ENCODE measurements around the gene CATSPER4.

The CATSPER4 gene

GRCh38 chr1:26158908-26159742 lies 31.3 kb upstream of the CATSPER4 start, which contains the start of gene FAM110D:
Gene FAM110D (plus strand): TSS chr1:26159079. CDS start chr1:26161292, 2,213 bp downstream.
- DNase-seq (ENCODE audit: low read depth) = no peak
- peaks cover 9% of the 10 kb centered on the region for H3K4me1 ChIP-seq (ENCODE audit: control insufficient read depth, insufficient read depth, low read length)
- no peaks in the 10 kb centered on the region for H3K36me3 ChIP-seq (ENCODE audit: control insufficient read depth, insufficient read depth, low read length, severe bottlenecking)
- H3K4me3 ChIP-seq (ENCODE audit: low read length) = no peak within 1 kb of the TSS
- no peak within 1 kb of the TSS for H3K9ac ChIP-seq (ENCODE audit: low read length)
- no peaks in the 10 kb centered on the region for H3K9me3 ChIP-seq (ENCODE audit: control insufficient read depth, low read length)
- H3K27me3 ChIP-seq (replicated peaks; ENCODE audit: control insufficient read depth, insufficient read depth, low read length) = peaks cover 62% of the 10 kb centered on the region

DNA sequence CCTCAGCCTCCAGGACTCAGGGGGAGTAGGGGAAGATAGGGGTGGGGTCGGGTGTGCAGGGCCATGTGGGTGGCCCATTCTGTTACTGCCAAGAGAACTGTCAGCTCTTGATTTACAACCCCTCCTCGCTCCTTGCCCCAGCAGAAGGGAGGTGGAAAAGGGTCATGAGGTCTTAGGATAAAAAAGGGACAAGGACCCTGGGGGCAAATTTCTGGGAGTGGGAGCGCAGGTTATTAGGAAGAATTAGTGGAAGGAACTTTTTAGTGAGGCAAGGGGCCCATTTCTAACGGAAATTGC lies 30.7 kb upstream of the CATSPER4 start:
- Histone ChIP-seq H3K36me3 (ENCODE audit: control insufficient read depth, insufficient read depth, low read length, severe bottlenecking) (no peaks in the 10 kb centered on the region), H3K9me3 (ENCODE audit: control insufficient read depth, low read length) (no peaks in the 10 kb centered on the region), H3K4me1 (ENCODE audit: control insufficient read depth, insufficient read depth, low read length) (peaks cover 9% of the 10 kb centered on the region), H3K27me3 (replicated peaks; ENCODE audit: control insufficient read depth, insufficient read depth, low read length) (peaks cover 58% of the 10 kb centered on the region), H3K9ac (ENCODE audit: low read length) (no peak overlapping the region), H3K4me3 (ENCODE audit: low read length) (no peak overlapping the region)
- no peak for DNase-seq (ENCODE audit: low read depth)

DNA sequence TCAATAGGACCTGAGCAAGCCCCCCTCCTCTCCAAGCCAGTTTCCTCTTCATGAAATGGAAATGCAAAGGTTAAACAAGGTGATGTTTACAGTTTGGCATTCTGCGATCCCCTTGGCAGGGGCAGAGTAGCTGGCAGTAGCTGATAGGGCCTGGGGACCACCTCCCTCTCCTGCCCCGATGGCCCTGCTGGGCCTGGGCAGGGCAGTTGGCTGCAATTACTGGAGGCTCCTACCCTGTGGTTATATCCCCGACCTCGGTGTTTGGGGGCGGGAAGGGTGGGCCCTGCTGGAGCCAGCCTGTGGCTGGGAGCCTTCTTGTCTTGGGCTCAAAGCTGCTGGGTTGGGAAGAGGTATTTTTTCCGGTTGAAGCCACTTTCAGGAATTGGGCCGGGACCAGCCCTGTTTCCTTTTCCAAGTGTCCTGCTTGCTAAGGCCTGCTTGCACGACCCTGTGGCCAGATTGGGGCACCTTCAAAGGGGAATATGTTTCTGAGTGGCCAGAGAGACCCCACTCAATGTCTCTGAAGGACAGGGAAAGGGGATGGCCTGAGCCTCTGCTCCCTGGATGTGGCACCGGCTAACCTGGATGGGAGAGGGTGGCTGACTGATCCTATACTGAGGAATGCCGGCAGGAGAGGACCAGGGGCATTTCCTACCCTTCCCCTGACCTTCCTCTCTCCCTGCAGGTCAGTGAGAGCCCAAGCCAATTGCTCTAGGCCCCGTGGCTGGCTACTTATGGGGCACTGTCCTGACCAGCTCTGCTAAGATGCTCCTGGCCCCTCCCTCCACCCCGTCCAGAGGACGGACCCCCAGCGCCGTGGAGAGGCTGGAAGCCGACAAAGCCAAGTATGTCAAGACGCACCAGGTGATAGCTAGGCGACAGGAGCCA lies 29.6 kb upstream of the CATSPER4 start:
- Histone ChIP-seq H3K27me3 (replicated peaks; ENCODE audit: control insufficient read depth, insufficient read depth, low read length) (peaks cover 48% of the 10 kb centered on the region), H3K9ac (ENCODE audit: low read length) (no peak overlapping the region), H3K36me3 (ENCODE audit: control insufficient read depth, insufficient read depth, low read length, severe bottlenecking) (no peaks in the 10 kb centered on the region), H3K9me3 (ENCODE audit: control insufficient read depth, low read length) (no peaks in the 10 kb centered on the region), H3K4me3 (ENCODE audit: low read length) (peak overlapping the region; percentile 60), H3K4me1 (ENCODE audit: control insufficient read depth, insufficient read depth, low read length) (peaks cover 9% of the 10 kb centered on the region)
- DNase-seq (ENCODE audit: low read depth) = no peak

DNA sequence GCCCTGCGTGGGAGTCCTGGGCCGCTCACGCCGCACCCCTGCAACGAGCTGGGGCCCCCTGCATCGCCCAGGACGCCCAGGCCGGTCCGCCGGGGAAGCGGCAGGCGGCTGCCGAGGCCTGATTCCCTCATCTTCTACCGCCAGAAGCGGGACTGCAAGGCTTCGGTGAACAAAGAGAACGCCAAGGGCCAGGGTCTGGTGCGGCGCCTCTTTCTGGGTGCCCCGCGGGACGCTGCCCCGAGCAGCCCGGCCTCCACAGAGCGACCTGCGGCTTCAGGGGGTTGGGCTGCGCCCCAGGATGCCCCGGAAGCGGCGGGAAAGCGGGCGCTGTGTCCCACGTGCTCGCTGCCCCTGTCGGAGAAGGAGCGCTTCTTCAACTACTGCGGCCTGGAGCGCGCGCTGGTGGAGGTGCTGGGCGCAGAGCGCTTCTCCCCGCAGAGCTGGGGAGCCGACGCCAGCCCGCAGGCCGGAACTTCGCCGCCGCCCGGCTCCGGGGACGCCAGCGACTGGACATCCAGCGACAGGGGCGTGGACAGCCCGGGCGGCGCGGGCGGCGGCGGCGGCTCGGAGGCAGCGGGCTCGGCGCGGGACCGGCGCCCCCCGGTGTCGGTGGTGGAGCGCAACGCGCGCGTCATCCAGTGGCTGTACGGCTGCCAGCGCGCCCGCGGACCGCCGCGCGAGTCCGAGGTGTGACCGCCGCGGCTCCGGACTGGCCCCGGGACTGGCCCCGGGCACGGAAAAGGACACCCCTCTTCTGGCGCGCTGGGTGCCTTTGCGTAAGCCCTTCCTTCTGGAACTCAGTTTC lies 28.8 kb upstream of the CATSPER4 start:
- no peaks in the 10 kb centered on the region for H3K36me3 ChIP-seq (ENCODE audit: control insufficient read depth, insufficient read depth, low read length, severe bottlenecking)
- H3K27me3 ChIP-seq (replicated peaks; ENCODE audit: control insufficient read depth, insufficient read depth, low read length) = peaks cover 39% of the 10 kb centered on the region
- DNase-seq (ENCODE audit: low read depth) = peak; percentile 77
- peak overlapping the region; percentile 60 for H3K4me3 ChIP-seq (ENCODE audit: low read length)
- peaks cover 9% of the 10 kb centered on the region for H3K4me1 ChIP-seq (ENCODE audit: control insufficient read depth, insufficient read depth, low read length)
- H3K9me3 ChIP-seq (ENCODE audit: control insufficient read depth, low read length) = no peaks in the 10 kb centered on the region
- no peak overlapping the region for H3K9ac ChIP-seq (ENCODE audit: low read length)

- Histone ChIP-seq H3K4me3 (ENCODE audit: low read length) (peak overlapping the region; percentile 60), H3K36me3 (ENCODE audit: control insufficient read depth, insufficient read depth, low read length, severe bottlenecking) (no peaks in the 10 kb centered on the region), H3K9me3 (ENCODE audit: control insufficient read depth, low read length) (no peaks in the 10 kb centered on the region), H3K9ac (ENCODE audit: low read length) (no peak overlapping the region), H3K4me1 (ENCODE audit: control insufficient read depth, insufficient read depth, low read length) (peaks cover 9% of the 10 kb centered on the region), H3K27me3 (replicated peaks; ENCODE audit: control insufficient read depth, insufficient read depth, low read length) (peaks cover 34% of the 10 kb centered on the region)
- DNase-seq (ENCODE audit: low read depth) = no peak
Measured at GRCh38 chr1:26162220-26162709, 28.1 kb upstream of the CATSPER4 start.

GRCh38 chr1:26163684-26164035 lies 26.7 kb upstream of the CATSPER4 start:
- no peak for DNase-seq (ENCODE audit: low read depth)
- no peak overlapping the region for H3K4me3 ChIP-seq (ENCODE audit: low read length)
- peaks cover 21% of the 10 kb centered on the region for H3K27me3 ChIP-seq (replicated peaks; ENCODE audit: control insufficient read depth, insufficient read depth, low read length)
- H3K4me1 ChIP-seq (ENCODE audit: control insufficient read depth, insufficient read depth, low read length) = peaks cover 9% of the 10 kb centered on the region
- no peaks in the 10 kb centered on the region for H3K36me3 ChIP-seq (ENCODE audit: control insufficient read depth, insufficient read depth, low read length, severe bottlenecking)
- no peaks in the 10 kb centered on the region for H3K9me3 ChIP-seq (ENCODE audit: control insufficient read depth, low read length)
- no peak overlapping the region for H3K9ac ChIP-seq (ENCODE audit: low read length)

- peak; percentile 76 for DNase-seq (ENCODE audit: low read depth)
- Histone ChIP-seq H3K4me1 (ENCODE audit: control insufficient read depth, insufficient read depth, low read length) (peaks cover 10% of the 10 kb centered on the region), H3K36me3 (ENCODE audit: control insufficient read depth, insufficient read depth, low read length, severe bottlenecking) (no peaks in the 10 kb centered on the region), H3K9me3 (ENCODE audit: control insufficient read depth, low read length) (no peaks in the 10 kb centered on the region), H3K4me3 (ENCODE audit: low read length) (peak overlapping the region; percentile 67), H3K9ac (ENCODE audit: low read length) (peak overlapping the region; percentile 34), H3K27me3 (replicated peaks; ENCODE audit: control insufficient read depth, insufficient read depth, low read length) (peaks cover 19% of the 10 kb centered on the region)
Measured at GRCh38 chr1:26164036-26164860, 26.2 kb upstream of the CATSPER4 start.

DNA sequence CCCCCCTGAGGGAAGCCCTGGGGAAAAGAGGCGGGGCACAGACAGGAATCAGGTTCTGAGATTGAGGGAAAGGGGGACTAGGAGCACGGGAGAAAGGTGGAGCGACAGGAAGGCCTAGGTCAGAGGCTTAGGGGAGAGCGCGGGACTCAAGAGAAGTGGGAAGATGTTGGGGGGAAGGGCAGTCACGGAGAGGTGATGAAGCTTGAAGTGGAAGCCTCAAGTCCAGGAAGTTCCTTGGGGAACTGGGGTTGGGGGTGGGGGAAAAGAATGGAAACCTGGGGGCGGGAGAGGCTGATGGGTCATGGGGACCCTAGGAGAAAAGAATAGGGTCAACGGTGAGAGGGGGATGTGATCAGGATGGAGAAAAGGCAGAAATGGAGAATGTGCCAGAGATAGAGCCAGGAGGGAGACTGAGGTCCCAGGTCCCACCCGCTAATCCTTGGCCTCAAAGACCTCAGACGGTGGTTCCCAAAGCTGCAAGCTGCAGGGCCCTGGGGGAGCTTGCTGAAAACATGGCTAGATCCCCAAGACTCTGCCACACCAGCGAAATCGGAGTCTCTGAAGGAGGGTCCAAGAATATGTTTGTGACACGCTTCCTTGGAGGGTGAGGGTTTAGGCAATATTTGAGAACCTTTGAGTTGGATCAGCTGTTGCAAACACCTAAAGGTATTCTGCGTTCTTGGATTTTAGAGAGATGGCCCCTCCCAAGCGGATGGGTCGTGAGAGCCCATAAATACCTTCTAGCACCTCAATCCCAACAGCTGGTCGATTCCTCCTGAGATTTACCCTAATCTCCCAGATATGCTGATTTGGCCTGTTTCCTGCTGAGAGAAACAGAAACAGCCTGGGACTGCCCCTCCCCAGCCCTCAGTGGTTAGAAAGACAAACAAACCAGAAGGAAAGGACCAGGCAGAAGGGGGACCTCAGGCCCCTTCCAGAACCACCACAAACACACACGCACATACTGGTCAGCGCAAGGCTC lies 25.2 kb upstream of the CATSPER4 start:
- H3K4me3 ChIP-seq (ENCODE audit: low read length) = no peak overlapping the region
- peaks cover 14% of the 10 kb centered on the region for H3K4me1 ChIP-seq (ENCODE audit: control insufficient read depth, insufficient read depth, low read length)
- no peaks in the 10 kb centered on the region for H3K36me3 ChIP-seq (ENCODE audit: control insufficient read depth, insufficient read depth, low read length, severe bottlenecking)
- no peaks in the 10 kb centered on the region for H3K9me3 ChIP-seq (ENCODE audit: control insufficient read depth, low read length)
- H3K27me3 ChIP-seq (replicated peaks; ENCODE audit: control insufficient read depth, insufficient read depth, low read length) = peaks cover 19% of the 10 kb centered on the region
- DNase-seq (ENCODE audit: low read depth) = no peak
- H3K9ac ChIP-seq (ENCODE audit: low read length) = no peak overlapping the region

DNA sequence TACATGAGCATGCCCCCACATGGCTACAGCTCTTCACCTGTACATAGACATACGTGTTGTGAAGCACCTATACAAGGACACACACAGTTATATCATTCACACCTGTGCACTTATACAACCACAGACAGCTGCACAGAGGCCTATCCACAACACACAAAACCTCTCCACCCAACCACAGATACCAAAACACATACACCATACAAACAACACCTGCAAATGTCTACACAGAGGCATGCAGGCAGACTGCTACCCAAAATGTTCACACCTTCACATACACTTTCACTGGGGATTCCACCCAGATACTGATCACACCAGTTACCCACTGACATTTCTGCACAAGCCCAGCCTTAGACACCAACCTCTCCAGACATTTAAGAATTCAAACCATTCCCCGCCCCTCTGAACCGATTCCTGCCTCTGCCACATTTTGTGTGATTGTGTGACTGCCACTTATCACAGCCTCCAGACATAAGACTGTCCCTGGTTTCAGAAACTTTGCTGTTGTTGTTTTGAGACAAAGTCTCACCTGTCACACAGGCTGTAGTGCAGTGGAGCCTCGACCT lies 23.6 kb upstream of the CATSPER4 start:
- Histone ChIP-seq H3K9me3 (ENCODE audit: control insufficient read depth, low read length) (no peaks in the 10 kb centered on the region), H3K9ac (ENCODE audit: low read length) (no peak overlapping the region), H3K4me3 (ENCODE audit: low read length) (no peak overlapping the region), H3K36me3 (ENCODE audit: control insufficient read depth, insufficient read depth, low read length, severe bottlenecking) (no peaks in the 10 kb centered on the region), H3K27me3 (replicated peaks; ENCODE audit: control insufficient read depth, insufficient read depth, low read length) (peaks cover 13% of the 10 kb centered on the region), H3K4me1 (ENCODE audit: control insufficient read depth, insufficient read depth, low read length) (peaks cover 19% of the 10 kb centered on the region)
- no peak for DNase-seq (ENCODE audit: low read depth)

Data from adipocyte (in vitro differentiated cells).